HEK293 (cell line): ENCODE data around the gene MRTFB.
"Not testable (repeated sequence)": the region's sequence is repeated elsewhere in the genome, so short reads cannot be mapped to it uniquely, and the experiment has no call there.

Source experiments
- MEIS1 ChIP-seq: sonication (generic); formaldehyde crosslinking; IDR thresholded peaks from 2 replicates; pipeline ENCODE4 v1.8.1; 2022; ENCODE audit warnings: missing genetic modification reagents, mild to moderate bottlenecking, borderline replicate concordance
- ZBTB20 ChIP-seq: fragments of 450-650 bp; formaldehyde crosslinking; IDR thresholded peaks from 2 replicates; pipeline ENCODE4 v1.5.1; 2016; ENCODE audit warnings: missing biosample characterization, missing genetic modification characterization
- TF ChIP-seq, protein P1 (sequence below): fragments of 450-650 bp; formaldehyde crosslinking; IDR thresholded peaks from 2 replicates; pipeline ENCODE4 v1.5.1; 2016; ENCODE audit warnings: missing biosample characterization, missing genetic modification characterization
- TF ChIP-seq, protein P2 (sequence below): fragments of 450-650 bp; formaldehyde crosslinking; IDR thresholded peaks from 2 replicates; pipeline ENCODE4 v1.5.1; 2016; ENCODE audit warnings: missing biosample characterization, missing genetic modification characterization, low read depth

DNA sequence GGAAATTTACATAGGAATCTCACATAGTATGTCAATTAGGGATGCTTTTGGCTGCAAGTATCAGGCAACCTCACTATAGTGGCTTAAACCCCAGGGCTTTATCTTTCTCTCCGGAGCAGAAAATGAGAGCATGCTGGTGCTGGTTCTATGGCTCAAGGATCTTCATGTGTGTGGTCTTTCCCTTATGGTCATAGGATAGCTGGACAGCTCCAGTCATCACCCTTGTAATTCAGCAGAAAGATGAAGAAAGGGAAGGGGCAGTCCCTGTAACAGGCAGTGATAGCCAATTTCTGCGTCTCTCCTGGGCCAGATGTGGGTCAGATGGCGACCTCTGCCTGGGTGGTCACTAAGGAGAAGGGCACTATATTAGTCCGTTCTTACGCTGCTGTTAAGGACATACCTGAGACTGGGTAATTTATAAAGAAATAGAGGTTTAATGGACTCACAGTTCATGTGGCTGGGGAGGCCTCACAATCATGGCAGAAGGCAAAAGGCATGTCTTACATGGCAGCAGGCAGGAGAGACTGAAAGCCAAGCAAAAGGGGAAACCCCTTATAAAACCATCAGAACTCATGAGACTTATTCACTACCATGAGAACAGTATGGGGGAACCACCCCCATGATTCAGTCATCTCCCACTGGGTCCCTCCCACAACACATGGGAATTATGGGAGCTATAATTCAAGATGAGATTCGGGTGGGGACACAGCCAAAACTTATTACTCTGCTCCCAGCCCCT is 23.8 kb upstream of the MRTFB start:
- TF ChIP-seq, protein P1, sequence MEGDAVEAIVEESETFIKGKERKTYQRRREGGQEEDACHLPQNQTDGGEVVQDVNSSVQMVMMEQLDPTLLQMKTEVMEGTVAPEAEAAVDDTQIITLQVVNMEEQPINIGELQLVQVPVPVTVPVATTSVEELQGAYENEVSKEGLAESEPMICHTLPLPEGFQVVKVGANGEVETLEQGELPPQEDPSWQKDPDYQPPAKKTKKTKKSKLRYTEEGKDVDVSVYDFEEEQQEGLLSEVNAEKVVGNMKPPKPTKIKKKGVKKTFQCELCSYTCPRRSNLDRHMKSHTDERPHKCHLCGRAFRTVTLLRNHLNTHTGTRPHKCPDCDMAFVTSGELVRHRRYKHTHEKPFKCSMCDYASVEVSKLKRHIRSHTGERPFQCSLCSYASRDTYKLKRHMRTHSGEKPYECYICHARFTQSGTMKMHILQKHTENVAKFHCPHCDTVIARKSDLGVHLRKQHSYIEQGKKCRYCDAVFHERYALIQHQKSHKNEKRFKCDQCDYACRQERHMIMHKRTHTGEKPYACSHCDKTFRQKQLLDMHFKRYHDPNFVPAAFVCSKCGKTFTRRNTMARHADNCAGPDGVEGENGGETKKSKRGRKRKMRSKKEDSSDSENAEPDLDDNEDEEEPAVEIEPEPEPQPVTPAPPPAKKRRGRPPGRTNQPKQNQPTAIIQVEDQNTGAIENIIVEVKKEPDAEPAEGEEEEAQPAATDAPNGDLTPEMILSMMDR (tag by site-specific recombination) = not testable (repeated sequence)
- not testable (repeated sequence) for TF ChIP-seq ZBTB20, MEIS1
- TF ChIP-seq, protein P2, sequence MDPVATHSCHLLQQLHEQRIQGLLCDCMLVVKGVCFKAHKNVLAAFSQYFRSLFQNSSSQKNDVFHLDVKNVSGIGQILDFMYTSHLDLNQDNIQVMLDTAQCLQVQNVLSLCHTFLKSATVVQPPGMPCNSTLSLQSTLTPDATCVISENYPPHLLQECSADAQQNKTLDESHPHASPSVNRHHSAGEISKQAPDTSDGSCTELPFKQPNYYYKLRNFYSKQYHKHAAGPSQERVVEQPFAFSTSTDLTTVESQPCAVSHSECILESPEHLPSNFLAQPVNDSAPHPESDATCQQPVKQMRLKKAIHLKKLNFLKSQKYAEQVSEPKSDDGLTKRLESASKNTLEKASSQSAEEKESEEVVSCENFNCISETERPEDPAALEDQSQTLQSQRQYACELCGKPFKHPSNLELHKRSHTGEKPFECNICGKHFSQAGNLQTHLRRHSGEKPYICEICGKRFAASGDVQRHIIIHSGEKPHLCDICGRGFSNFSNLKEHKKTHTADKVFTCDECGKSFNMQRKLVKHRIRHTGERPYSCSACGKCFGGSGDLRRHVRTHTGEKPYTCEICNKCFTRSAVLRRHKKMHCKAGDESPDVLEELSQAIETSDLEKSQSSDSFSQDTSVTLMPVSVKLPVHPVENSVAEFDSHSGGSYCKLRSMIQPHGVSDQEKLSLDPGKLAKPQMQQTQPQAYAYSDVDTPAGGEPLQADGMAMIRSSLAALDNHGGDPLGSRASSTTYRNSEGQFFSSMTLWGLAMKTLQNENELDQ (tag by site-specific recombination) = not testable (repeated sequence)
